Liver (tissue), 9 donors: ENCODE data around the gene PREPL. TPM values are rescaled to one million over a fixed set of nuclear protein-coding genes. Genes with fewer than 3 reads are reported as not detected.
A peak's percentile ranks its signal among the peaks of the same experiment; 100 is the strongest.

ENCODE experiments used
- DNase-seq: peaks from one replicate; pipeline ENCODE4 v3.0.0-alpha.2; 2017; ENCODE audit warnings: low spot score
- H3K27ac ChIP-seq, 2 donors: one replicate each; pipeline ENCODE4 v1.7.0; 2013; ENCODE audit warnings: inconsistent platforms in 2 of 2, low read length in 2 of 2, control low read depth in 1 of 2, low read depth in 1 of 2, mild to moderate bottlenecking in 1 of 2
- H3K27me3 ChIP-seq, 4 donors: one replicate each; pipeline versions ENCODE4 v1.6.1 to v1.7.0; 2013; ENCODE audit warnings: low read length in 3 of 4, inconsistent platforms in 1 of 4, mild to moderate bottlenecking in 1 of 4, moderate library complexity in 1 of 4; ENCODE audit not compliant: control insufficient read depth in 4 of 4, insufficient read depth in 4 of 4
- H3K36me3 ChIP-seq, 4 donors: one replicate each; pipeline versions ENCODE4 v1.6.1 to v1.7.0; 2013; ENCODE audit warnings: low read length in 3 of 4, mild to moderate bottlenecking in 3 of 4, low read depth in 1 of 4, moderate library complexity in 1 of 4; ENCODE audit not compliant: control insufficient read depth in 4 of 4, insufficient read depth in 3 of 4
- H3K4me1 ChIP-seq, 4 donors: one replicate each; pipeline versions ENCODE4 v1.6.1 to v1.7.0; 2013; ENCODE audit warnings: low read length in 3 of 4, mild to moderate bottlenecking in 3 of 4, moderate library complexity in 1 of 4; ENCODE audit not compliant: control insufficient read depth in 4 of 4, insufficient read depth in 4 of 4
- H3K4me3 ChIP-seq, 3 donors: one replicate each; pipeline versions ENCODE4 v1.6.1 to v1.7.0; 2013; ENCODE audit warnings: low read length in 3 of 3, control low read depth in 1 of 3, low read depth in 1 of 3, mild to moderate bottlenecking in 1 of 3
- H3K9ac ChIP-seq, 2 donors: one replicate each; pipeline ENCODE4 v1.7.0; 2013; ENCODE audit warnings: low read length in 2 of 2, mild to moderate bottlenecking in 2 of 2, moderate library complexity in 2 of 2, control low read depth in 1 of 2, low read depth in 1 of 2
- H3K9me3 ChIP-seq, 4 donors: one replicate each; pipeline versions ENCODE4 v1.6.1 to v1.7.0; 2013; ENCODE audit warnings: low read length in 3 of 4; ENCODE audit not compliant: control insufficient read depth in 4 of 4
- EGR1 ChIP-seq, 2 donors: IDR thresholded peaks; 2 replicates each; pipeline ENCODE4 v1.6.1; 2016 to 2018; ENCODE audit warnings: antibody characterized with exemption in 2 of 2, low read depth in 2 of 2
- FOXA1 ChIP-seq: IDR thresholded peaks from 2 replicates; pipeline ENCODE4 v1.6.1; 2016; ENCODE audit warnings: antibody characterized with exemption
- FOXA2 ChIP-seq: IDR thresholded peaks from 2 replicates; pipeline ENCODE4 v1.6.1; 2016; ENCODE audit warnings: antibody characterized with exemption
- GABPA ChIP-seq, 2 donors: IDR thresholded peaks in 1 of 2; conservative IDR thresholded peaks in 1 of 2; 2 replicates each; pipeline ENCODE4 v1.6.1; 2016; ENCODE audit warnings: antibody characterized with exemption in 2 of 2, mild to moderate bottlenecking in 1 of 2, moderate library complexity in 1 of 2
- HNF4A ChIP-seq, 2 donors: conservative IDR thresholded peaks; 2 replicates each; pipeline ENCODE4 v1.6.1; 2016; ENCODE audit warnings: antibody characterized with exemption in 2 of 2, mild to moderate bottlenecking in 2 of 2
- HNF4G ChIP-seq: IDR thresholded peaks from 2 replicates; pipeline ENCODE4 v1.6.1; 2016; ENCODE audit warnings: antibody characterized with exemption
- JUND ChIP-seq, 2 donors: IDR thresholded peaks; 2 replicates each; pipeline ENCODE4 v1.6.1; 2016; ENCODE audit warnings: antibody characterized with exemption in 2 of 2
- NR2F2 ChIP-seq: IDR thresholded peaks from 2 replicates; pipeline ENCODE4 v1.6.1; 2016; ENCODE audit warnings: antibody characterized with exemption
- RAD21 ChIP-seq, 2 donors: IDR thresholded peaks; 2 replicates each; pipeline ENCODE4 v1.6.1; 2016; ENCODE audit warnings: antibody characterized with exemption in 2 of 2, mild to moderate bottlenecking in 2 of 2
- RXRA ChIP-seq, 2 donors: IDR thresholded peaks; 2 replicates each; pipeline ENCODE4 v1.6.1; 2017 to 2018; ENCODE audit warnings: antibody characterized with exemption in 2 of 2, mild to moderate bottlenecking in 1 of 2
- SP1 ChIP-seq: IDR thresholded peaks from 2 replicates; pipeline ENCODE4 v1.6.1; 2018; ENCODE audit warnings: antibody characterized with exemption, mild to moderate bottlenecking
- TAF1 ChIP-seq: conservative IDR thresholded peaks from 2 replicates; pipeline ENCODE4 v1.6.1; 2016; ENCODE audit warnings: antibody characterized with exemption, mild to moderate bottlenecking
- YY1 ChIP-seq: IDR thresholded peaks from 2 replicates; pipeline ENCODE4 v1.6.1; 2016; ENCODE audit warnings: antibody characterized with exemption, mild to moderate bottlenecking
- WGBS: extraction: QIAGEN DNeasy Blood & Tissue Kit; methylation state at CpG from one replicate; pipeline ENCODE4 v1.1.7; 2013; 5-methylcytosine and 5-hydroxymethylcytosine counted together
- polyA plus RNA-seq, 2 donors: library from polyadenylated mRNA; stranded (reverse) in 1 of 2; unstranded in 1 of 2; fragments of 200-250 nt in 1 of 2; fragments of >200 nt in 1 of 2; fragmentation: Nextera tagmentation in 1 of 2; extraction: Ambion mirVana in 1 of 2; gene quantifications; one replicate each; pipeline versions ENCODE4 v1.2.1 to v1.2.3, GENCODE V29; 2013 to 2015
- total RNA-seq, 2 donors: library from RNA; depleted of rRNA; stranded (reverse); fragments of >200 nt; gene quantifications; one replicate each; pipeline ENCODE4 v1.2.3, GENCODE V29; 2014
- TF ChIP-seq, protein P1 (sequence below): IDR thresholded peaks from 2 replicates; pipeline ENCODE4 v1.6.1; 2016; ENCODE audit warnings: antibody characterized with exemption
- TF ChIP-seq, protein P2 (sequence below): IDR thresholded peaks from 2 replicates; pipeline ENCODE4 v1.6.1; 2016; ENCODE audit warnings: antibody characterized with exemption
- TF ChIP-seq, protein P3 (sequence below): IDR thresholded peaks from 2 replicates; pipeline ENCODE4 v1.6.1; 2016; ENCODE audit warnings: antibody characterized with exemption
- TF ChIP-seq, protein P4 (sequence below): fragments of 150-350 bp; IDR thresholded peaks from 2 replicates; pipeline ENCODE4 v1.5.1; 2017; ENCODE audit warnings: improper control_type of control experiment, low read depth, low read length; ENCODE audit not compliant: missing input control
- TF ChIP-seq, protein P5 (sequence below): IDR thresholded peaks from 2 replicates; pipeline ENCODE4 v1.6.1; 2016; ENCODE audit warnings: antibody characterized with exemption, mild to moderate bottlenecking
- donor health status: healthy.
- donor health status: healthy.
- donor health status: healthy.
- donor health status: healthy.
- donor health status: healthy.

Gene PREPL
- total and polyA plus RNA-seq, 4 donors = 7.9 to 18.8 (median 11.7) TPM

DNA sequence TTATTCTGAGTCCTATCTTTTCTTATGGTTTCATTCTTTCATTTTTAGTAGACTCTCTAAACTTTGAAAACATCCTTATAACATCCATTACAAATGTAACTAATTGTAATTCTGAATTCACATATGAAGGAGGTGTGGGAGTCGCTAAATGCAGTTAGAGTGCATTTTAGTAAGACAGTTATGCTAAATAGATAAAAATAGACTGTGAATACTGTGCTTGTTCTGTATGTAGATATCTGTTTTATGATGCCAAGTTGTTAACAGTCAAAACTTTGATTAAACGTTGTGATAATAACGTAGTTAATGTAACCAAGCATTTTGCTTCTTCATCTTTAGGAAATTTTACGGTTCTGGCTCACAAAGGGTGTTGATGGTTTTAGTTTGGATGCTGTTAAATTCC, 61.7 kb downstream of the PREPL start (continued):
- TF ChIP-seq HNF4G = no peak

DNA sequence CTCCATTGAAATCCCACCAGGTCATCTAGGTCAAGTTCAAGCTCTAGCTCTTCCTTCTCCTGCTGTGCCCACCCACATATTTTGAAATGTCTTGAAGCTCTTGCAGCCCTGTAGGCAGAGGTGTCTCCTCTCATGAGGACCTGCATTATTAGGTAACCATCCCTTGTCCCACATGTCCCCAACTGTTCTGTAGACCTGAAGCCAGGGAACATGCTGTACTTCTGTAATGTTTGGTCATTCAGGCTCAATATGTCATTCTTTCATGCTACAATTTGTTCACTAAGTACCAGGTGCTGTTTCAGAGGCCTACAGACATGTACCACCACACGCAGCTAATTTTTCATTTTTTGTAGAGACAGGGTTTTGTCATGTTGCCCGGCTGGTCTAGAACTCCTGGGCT, 63.9 kb downstream of the PREPL start:
- 95% methylated on average over 2 of the region's 2 CpGs for WGBS
- DNase-seq = no peak
- H3K4me3 ChIP-seq = no peak overlapping the region
- no peaks in the 10 kb centered on the region for H3K27me3 ChIP-seq
- peaks cover 2 to 17% (median 10%) of the 10 kb centered on the region in 4 donors for H3K4me1 ChIP-seq
- H3K9ac ChIP-seq = no peak overlapping the region
- TF ChIP-seq SP1 (peak; percentile 74), RXRA (IDR thresholded peaks at IDR 0.05) (peak in 1 of 2 donors; percentile 48), TAF1 (no peak), FOXA1 (no peak), HNF4A (conservative IDR thresholded peaks at IDR 0.05) (peak in 1 of 2 donors; percentile 50), YY1 (no peak)
- TF ChIP-seq, protein P1, sequence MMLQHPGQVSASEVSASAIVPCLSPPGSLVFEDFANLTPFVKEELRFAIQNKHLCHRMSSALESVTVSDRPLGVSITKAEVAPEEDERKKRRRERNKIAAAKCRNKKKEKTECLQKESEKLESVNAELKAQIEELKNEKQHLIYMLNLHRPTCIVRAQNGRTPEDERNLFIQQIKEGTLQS = no peak
- no peak overlapping the region for H3K27ac ChIP-seq
- no peaks in the 10 kb centered on the region for H3K9me3 ChIP-seq
- H3K36me3 ChIP-seq = no peaks in the 10 kb centered on the region

DNA sequence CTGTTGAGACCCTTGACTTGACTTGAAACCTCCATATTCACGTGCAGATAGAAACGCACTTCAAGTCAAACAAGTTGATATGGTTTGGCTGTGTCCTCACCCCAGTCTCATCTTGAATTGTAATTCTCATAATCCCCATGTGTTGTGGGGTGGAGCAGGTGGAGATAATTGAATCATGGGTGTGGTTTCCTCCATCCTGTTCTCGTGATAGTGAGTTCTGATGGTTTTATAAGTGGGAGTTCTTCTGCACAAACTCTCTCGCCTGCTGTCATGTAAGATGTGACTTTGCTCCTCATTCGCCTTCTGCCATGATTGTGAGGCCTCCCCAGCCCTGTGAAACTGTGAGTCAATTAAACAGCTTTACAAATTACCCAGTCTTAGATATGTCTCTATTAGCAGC, 64.6 kb downstream of the PREPL start:
- DNase-seq = no peak
- Histone ChIP-seq H3K4me3 (no peak overlapping the region), H3K9me3 (no peaks in the 10 kb centered on the region), H3K9ac (no peak overlapping the region), H3K27ac (no peak overlapping the region), H3K4me1 (peaks cover 3 to 25% (median 17%) of the 10 kb centered on the region in 4 donors), H3K36me3 (no peaks in the 10 kb centered on the region), H3K27me3 (no peaks in the 10 kb centered on the region)
- WGBS = 89% methylated on average over 5 of the region's 5 CpGs
- TF ChIP-seq SP1 (no peak), RAD21 (IDR thresholded peaks at IDR 0.05) (no peak), GABPA (IDR thresholded peaks at IDR 0.05 in 1 of 2, conservative IDR thresholded peaks at IDR 0.05 in 1 of 2) (no peak), HNF4A (conservative IDR thresholded peaks at IDR 0.05) (no peak), TAF1 (no peak), YY1 (no peak), EGR1 (IDR thresholded peaks at IDR 0.05; ENCODE audit: low read depth in 2 of 2) (no peak), FOXA2 (no peak), FOXA1 (no peak), HNF4G (no peak), JUND (IDR thresholded peaks at IDR 0.05) (no peak), NR2F2 (no peak)
- TF ChIP-seq, protein P2, sequence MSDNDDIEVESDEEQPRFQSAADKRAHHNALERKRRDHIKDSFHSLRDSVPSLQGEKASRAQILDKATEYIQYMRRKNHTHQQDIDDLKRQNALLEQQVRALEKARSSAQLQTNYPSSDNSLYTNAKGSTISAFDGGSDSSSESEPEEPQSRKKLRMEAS = no peak
- TF ChIP-seq, protein P3, sequence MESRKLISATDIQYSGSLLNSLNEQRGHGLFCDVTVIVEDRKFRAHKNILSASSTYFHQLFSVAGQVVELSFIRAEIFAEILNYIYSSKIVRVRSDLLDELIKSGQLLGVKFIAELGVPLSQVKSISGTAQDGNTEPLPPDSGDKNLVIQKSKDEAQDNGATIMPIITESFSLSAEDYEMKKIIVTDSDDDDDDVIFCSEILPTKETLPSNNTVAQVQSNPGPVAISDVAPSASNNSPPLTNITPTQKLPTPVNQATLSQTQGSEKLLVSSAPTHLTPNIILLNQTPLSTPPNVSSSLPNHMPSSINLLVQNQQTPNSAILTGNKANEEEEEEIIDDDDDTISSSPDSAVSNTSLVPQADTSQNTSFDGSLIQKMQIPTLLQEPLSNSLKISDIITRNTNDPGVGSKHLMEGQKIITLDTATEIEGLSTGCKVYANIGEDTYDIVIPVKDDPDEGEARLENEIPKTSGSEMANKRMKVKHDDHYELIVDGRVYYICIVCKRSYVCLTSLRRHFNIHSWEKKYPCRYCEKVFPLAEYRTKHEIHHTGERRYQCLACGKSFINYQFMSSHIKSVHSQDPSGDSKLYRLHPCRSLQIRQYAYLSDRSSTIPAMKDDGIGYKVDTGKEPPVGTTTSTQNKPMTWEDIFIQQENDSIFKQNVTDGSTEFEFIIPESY = no peak
- TF ChIP-seq, protein P4, sequence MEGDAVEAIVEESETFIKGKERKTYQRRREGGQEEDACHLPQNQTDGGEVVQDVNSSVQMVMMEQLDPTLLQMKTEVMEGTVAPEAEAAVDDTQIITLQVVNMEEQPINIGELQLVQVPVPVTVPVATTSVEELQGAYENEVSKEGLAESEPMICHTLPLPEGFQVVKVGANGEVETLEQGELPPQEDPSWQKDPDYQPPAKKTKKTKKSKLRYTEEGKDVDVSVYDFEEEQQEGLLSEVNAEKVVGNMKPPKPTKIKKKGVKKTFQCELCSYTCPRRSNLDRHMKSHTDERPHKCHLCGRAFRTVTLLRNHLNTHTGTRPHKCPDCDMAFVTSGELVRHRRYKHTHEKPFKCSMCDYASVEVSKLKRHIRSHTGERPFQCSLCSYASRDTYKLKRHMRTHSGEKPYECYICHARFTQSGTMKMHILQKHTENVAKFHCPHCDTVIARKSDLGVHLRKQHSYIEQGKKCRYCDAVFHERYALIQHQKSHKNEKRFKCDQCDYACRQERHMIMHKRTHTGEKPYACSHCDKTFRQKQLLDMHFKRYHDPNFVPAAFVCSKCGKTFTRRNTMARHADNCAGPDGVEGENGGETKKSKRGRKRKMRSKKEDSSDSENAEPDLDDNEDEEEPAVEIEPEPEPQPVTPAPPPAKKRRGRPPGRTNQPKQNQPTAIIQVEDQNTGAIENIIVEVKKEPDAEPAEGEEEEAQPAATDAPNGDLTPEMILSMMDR = no peak
- TF ChIP-seq, protein P5, sequence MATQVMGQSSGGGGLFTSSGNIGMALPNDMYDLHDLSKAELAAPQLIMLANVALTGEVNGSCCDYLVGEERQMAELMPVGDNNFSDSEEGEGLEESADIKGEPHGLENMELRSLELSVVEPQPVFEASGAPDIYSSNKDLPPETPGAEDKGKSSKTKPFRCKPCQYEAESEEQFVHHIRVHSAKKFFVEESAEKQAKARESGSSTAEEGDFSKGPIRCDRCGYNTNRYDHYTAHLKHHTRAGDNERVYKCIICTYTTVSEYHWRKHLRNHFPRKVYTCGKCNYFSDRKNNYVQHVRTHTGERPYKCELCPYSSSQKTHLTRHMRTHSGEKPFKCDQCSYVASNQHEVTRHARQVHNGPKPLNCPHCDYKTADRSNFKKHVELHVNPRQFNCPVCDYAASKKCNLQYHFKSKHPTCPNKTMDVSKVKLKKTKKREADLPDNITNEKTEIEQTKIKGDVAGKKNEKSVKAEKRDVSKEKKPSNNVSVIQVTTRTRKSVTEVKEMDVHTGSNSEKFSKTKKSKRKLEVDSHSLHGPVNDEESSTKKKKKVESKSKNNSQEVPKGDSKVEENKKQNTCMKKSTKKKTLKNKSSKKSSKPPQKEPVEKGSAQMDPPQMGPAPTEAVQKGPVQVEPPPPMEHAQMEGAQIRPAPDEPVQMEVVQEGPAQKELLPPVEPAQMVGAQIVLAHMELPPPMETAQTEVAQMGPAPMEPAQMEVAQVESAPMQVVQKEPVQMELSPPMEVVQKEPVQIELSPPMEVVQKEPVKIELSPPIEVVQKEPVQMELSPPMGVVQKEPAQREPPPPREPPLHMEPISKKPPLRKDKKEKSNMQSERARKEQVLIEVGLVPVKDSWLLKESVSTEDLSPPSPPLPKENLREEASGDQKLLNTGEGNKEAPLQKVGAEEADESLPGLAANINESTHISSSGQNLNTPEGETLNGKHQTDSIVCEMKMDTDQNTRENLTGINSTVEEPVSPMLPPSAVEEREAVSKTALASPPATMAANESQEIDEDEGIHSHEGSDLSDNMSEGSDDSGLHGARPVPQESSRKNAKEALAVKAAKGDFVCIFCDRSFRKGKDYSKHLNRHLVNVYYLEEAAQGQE = no peak
- TF ChIP-seq, protein P1 = no peak
